Measurements from ENCODE around the gene SLC38A2. TPM values are rescaled to one million over a fixed set of nuclear protein-coding genes. Genes with fewer than 3 reads are reported as not detected.
A peak's percentile ranks its signal among the peaks of the same experiment; 100 is the strongest.
"Not testable (repeated sequence)": the region's sequence is repeated elsewhere in the genome, so short reads cannot be mapped to it uniquely, and the experiment has no call there.

SLC38A2 gene
- total RNA-seq, 1 experiment from 2014 or later, result 424 TPM

- DNase-seq (ENCODE audit: low read depth), result no peak
These were observed 10.9 kb downstream of the SLC38A2 start for GRCh38 chr12:46361667-46362034.

- no peak for DNase-seq (ENCODE audit: low read depth)
These were observed 11.5 kb downstream of the SLC38A2 start for GRCh38 chr12:46360908-46361666.

GRCh38 chr12:46360370-46360769 is 12.2 kb downstream of the SLC38A2 start:
- no peak for DNase-seq (ENCODE audit: low read depth)

GRCh38 chr12:46359667-46360280 is 12.8 kb downstream of the SLC38A2 start:
- no peak for DNase-seq (ENCODE audit: low read depth)

GRCh38 chr12:46358791-46359666 is 13.5 kb downstream of the SLC38A2 start:
- DNase-seq (ENCODE audit: low read depth), result no peak

DNA sequence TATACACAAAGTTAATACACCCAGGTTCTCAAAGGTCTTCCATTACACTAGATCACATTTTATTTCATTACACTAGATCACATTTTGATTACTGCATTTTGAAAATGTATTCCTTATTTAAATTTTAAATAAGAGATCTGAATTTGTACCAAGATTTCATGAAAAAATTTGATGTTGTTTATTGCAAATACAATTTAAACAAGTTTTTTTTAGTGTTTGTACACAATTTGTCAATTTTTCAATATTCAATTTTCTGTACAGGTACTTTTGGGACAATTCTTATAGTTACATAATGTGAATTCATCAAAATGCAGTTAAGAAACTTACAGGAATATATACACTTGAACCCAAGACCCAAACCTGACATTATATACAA is 14.3 kb downstream of the SLC38A2 start:
- no peak for DNase-seq (ENCODE audit: low read depth)

GRCh38 chr12:46357438-46358324 is 14.9 kb downstream of the SLC38A2 start:
- DNase-seq (ENCODE audit: low read depth), result peak; percentile 40

DNA sequence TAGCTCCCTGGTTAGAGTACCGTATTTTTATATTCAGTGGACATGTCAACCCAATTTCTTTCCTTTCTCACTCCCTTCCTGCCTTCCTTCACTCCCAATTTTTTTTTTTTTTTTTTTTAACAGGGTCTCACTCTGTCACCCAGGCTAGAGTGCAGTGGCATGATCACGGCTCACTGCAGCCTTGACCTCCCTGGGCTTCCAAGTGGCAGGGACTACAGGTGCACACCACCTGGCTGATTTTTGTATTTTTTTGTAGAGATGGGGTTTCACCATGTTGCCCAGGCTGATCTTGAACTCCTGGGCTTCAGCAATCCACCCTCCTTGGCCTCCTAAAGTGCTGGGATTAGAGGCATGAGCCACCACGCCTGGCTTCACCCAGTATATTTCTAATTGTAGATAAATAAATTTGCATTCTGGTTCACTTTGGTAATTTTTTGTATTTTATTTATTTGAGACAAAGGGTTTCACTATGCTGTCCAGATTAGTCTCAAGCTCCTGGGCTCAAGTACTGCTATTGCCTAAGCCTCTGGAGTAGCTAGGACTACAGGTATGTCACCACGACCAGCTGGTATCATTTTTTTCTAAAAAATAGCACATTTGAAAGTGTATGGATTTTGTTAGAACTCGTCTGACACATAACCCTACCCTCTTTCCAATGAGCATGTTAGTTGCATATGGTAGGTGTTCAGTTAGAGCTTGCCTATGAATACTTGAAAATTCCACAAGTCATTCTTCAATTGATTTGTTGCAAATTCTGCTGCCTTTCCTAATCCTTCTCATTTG is 15.7 kb downstream of the SLC38A2 start:
- DNase-seq (ENCODE audit: low read depth), result no peak

GRCh38 chr12:46354802-46355199 is 17.8 kb downstream of the SLC38A2 start:
- no peak for DNase-seq (ENCODE audit: low read depth)

GRCh38 chr12:46354111-46354801 is 18.3 kb downstream of the SLC38A2 start:
- DNase-seq (ENCODE audit: low read depth), result no peak

GRCh38 chr12:46351886-46352650 is 20.5 kb downstream of the SLC38A2 start:
- no peak for DNase-seq (ENCODE audit: low read depth)

DNA sequence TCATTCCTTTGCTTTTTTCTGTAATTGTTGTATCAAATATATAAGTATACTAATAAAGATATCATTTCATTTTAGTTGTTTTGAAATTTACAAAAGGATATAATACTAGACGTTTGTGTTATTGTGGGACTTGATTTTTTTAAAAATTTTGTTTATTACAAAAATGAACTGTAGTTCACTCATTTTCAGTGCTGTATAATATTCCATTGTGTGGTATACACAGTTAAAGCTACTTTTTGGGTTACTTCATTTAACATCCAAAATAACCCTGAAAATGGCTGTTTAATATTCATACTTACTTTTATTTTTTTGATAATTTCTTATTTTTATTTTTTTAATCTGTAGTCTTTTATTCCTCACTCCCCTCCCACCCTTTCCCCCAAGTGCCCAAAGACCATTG is 21.4 kb downstream of the SLC38A2 start:
- no peak for DNase-seq (ENCODE audit: low read depth)

DNA sequence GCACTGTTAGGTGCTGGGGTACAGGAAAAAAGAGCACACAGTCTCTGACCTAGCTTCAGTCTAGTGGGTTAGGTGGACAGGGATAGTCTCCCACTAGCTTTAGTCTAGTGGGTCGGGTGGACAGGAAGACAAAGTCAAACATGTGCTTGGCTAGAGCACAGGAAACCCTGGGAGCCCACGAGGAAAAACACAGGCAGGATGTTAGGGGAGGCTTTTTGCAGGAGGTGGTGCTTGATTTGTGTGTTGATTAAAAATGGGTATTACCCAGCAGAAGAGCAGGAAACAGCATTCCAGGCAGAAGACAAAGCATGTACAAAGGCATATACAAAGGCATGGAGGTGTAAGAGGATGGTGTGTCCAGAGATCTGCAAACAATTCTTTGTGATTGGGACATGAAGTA is 23.3 kb downstream of the SLC38A2 start:
- DNase-seq (ENCODE audit: low read depth), result no peak

DNA sequence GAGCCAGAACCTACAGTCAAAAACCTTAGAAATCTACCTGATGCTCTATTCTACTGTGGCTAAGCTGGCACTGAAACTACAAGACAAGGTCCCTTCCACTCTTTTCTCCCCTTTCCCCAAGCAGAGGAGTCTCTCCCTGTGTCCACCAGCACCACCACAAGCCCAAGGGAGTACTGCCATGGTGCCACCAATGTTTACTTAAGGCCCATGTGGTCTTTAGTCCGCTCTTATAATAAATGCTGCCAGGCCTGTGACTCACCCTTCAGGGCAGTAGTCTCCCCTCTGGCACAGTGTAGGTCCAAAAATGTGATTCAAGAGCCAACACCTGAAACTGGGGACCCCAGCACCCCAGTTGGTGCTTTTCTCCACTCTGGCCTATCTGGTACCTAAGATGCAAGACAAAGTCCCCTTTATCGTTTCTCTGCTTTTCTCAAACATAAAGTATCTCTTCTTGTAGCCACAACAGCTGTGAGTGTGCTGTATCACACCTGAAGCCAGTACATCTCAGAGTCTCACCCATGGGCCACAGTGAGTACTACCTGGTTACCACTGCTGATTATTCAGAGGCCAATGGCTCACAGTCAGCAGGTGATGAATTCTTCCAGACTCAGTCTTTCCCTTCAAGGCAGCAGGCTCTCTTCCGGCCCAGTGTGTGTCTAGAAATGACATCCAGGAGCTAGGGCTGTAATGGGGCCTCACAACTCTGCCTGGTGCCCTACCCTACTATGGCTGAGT is 29.3 kb downstream of the SLC38A2 start:
- DNase-seq (ENCODE audit: low read depth), result peak; percentile 21

DNA sequence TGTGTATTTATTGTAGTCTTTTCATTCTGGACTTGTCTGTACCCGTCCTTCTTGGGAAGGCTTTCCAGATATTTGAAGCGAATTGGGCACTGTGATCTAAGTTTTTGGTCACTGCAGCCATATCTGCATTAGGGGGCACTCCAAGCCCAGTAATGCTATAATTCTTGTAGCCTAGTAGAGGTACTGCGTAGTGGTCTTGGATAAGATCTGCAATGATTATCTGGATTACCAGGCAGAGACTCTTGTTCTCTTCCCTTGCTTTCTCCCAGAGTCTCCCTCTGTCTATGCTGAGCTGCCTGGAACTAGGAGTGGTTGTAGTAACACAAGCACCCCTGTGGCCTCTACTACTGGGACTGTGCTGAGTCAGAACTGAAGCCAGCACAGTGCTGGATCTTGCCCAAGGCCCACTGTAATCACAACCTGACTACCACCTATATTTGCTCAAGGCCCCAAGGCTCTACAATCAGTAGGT is 30.0 kb downstream of the SLC38A2 start:
- peak; percentile 68 for DNase-seq (ENCODE audit: low read depth)

DNA sequence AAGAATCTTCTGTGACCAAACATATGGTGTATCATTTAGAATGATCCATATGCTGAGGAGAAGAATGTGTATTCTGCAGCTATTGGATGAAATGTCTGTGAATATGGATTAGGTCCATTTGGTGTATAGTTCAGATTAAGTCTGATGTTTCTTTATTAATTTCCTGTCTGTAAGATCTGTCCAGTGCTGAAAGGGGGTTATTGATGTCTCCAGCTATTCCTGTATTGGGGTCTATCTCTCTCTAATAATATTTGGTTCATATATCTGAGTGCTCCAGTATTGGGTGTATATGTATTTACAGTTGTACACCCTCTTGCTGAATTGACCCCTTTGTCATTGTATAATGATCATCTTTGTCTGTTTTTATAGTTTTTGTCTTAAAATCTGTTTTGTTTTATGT is 33.5 kb downstream of the SLC38A2 start:
- no peak for DNase-seq (ENCODE audit: low read depth)

DNA sequence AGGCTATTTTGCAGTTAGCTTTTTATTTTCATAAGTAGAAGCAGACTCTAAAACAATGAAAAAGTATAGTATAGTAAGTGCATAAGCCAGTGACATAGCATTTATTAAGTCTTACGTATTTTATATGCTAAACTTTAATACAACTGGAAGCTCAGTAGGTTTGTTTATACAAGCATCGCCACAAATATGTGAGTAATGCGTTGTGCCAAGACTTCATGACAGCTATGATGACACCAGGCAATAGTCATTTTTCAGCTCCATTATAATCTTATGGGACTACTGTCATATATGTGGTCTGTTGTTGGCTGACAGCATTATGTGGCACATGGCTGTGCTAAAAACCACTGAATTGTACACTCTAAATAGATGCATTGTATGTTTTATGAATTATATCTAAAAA is 40.3 kb downstream of the SLC38A2 start:
- peak; percentile 40 for DNase-seq (ENCODE audit: low read depth)

DNA sequence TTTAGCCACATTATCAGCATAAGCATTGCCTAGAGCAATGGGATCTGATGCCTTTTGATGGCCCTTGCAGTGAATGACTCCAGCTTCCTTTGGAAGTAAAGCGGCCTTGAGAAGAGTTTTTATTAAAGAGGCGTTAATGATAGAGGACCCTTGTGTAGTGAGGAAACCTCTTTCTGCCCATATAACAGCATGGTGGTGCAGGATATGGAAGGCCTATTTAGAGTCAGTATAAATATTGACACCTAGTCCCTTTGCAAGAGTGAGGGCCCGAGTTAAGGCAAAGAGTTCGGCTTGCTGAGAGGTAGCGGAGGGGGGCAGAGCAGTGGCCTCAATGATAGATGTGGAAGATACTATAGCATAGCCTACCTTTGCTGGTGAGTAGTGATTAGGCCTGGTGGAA is 47.5 kb downstream of the SLC38A2 start:
- not testable (repeated sequence) for DNase-seq (ENCODE audit: low read depth)

- no peak for DNase-seq (ENCODE audit: low read depth)
These were observed 51.8 kb downstream of the SLC38A2 start for GRCh38 chr12:46320731-46321130.

All from Daoy (cell line).